GM19397 (cell line): ENCODE data around the gene PRF1.
"Not testable (repeated sequence)": the region's sequence is repeated elsewhere in the genome, so short reads cannot be mapped to it uniquely, and the experiment has no call there.

Experiments used
- ATAC-seq: cut with Tn5 transposase; IDR thresholded peaks from one replicate; pipeline ENCODE4 v1.9.1; 2021; ENCODE audit warnings: mild to moderate bottlenecking, moderate library complexity; ENCODE audit not compliant: unreplicated experiment

Gene PRF1

GRCh38 chr10:70602665-70603448, at the start of gene PRF1:
Gene PRF1 (minus strand): TSS chr10:70602741. CDS start chr10:70600902, 1,839 bp downstream.
- ATAC-seq = no peak

DNA sequence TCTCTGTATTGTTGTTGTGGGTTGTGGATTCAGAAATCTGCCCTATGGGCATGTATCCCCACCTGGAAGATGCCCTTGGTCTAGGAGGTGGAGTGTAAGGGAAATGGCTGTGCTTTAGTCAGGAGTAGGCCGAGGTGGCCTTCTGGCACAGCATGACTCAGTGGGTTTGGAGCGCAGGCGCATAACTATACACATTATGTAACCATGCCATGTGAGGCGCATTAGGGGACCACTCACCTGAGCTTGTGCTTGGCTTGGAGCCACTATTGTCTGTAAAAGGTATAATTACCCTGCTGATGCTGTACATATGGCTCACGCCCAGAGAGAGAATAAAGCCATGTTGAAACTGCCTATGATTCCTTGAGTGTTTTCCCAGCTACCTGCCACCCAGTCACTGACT, 49.1 kb upstream of the PRF1 start:
- ATAC-seq = no peak

DNA sequence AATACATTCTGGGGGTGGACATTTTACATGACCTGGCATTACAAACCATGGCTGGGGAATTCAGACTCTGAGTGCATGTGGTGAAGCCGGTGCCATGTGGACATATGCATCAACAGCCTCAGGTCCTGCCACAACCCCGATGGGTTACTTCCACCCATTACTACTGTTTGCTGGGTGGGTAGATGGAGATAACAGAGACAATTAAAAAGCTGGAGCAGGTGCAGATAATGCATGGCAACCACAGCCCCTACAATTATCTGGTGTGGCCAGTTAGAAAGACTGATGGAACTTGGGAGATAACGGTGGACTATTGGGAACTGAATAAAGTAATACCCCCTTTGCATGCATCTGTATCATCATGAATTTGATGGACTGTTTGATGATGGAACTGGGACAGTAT, 48.2 kb upstream of the PRF1 start:
- no peak for ATAC-seq

- no peak for ATAC-seq
Observed at GRCh38 chr10:70650104-70650503, 47.6 kb upstream of the PRF1 start.

GRCh38 chr10:70649526-70649925, 47.0 kb upstream of the PRF1 start:
- no peak for ATAC-seq

GRCh38 chr10:70648427-70648826, 45.9 kb upstream of the PRF1 start:
- no peak for ATAC-seq

DNA sequence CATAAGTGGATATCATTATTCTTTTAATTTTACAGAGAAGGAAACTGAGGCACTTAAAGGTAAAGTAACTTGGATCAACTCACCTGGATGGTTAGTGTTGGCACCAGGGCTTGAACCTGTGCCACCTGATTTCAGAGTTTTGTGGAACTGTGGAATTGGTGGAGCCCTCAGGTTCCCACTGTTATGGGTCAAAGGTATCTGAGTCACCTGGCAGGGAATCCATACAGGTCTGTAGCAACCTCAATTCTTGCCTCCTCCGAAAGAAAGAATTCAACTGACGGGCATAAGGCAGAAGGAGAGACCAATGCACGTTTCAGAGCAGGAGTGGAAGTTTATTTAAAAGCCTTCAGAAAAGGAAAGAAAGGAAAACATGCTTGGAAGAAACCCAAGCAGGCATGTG, 44.5 kb upstream of the PRF1 start:
- ATAC-seq = no peak

DNA sequence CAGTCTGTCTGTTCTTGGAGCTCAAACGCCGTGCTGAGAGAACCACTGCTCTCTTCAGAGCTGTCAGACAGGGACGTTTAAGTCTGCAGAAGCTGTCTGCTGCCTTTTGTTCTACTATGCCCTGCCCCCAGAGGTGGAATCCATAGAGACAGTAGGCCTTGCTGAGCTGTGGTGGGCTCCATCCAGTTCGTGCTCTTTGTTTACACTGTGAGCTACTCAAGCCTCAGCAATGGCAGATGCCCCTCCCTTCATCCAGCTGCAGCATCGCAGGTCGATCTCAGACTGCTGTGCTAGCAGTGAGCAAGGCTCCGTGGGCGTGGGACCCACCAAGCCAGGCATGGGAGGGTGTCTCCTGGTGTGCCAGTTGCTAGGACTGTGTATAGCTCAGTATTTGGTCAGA, 42.4 kb upstream of the PRF1 start:
- not testable (repeated sequence) for ATAC-seq

DNA sequence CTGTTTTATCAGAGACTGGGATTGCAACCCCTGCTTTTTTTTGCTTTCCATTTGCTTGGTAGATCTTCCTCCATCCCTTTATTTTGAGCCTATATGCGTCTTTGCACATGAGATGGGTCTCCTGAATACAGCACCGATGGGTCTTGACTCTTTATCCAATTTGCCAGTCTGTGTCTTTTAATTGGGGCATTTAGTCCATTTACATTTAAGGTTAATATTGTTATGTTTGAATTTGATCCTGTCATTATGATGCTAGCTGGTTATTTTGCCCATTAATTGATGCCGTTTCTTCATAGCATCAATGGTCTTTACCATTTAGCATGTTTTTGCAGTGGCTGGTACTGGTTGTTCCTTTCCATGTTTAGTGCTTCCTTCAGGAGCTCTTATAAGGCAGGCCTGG, 40.7 kb upstream of the PRF1 start:
- ATAC-seq = not testable (repeated sequence)

DNA sequence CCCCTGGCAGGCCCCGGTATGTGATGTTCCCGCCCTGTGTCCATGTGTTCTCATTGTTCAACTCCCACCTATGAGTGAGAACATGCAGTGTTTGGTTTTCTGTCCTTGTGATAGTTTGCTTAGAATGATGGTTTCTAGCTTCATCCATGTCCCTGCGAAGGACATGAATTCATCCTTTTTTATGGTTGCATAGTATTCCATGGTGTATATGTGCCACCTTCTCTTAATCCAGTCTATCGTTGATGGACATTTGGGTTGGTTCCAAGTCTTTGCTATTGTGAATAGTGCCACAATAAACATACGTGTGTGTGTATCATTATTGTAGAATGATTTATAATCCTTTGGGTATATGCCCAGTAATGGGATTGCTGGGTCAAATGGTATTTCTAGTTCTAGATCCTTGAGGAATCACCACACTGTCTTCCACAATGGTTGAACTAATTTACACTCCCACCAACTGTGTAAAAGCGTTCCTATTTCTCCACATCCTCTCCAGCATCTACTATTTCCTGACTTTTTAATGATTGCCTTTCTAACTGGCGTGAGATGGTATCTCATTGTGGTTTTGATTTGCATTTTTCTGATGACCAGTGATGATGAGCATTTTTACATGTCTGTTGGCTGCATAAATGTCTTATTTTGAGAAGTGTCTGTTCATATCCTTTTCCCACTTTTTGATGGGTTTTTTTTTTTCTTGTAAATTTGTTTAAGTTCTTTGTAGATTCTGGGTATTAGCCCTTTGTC, 37.3 kb upstream of the PRF1 start:
- not testable (repeated sequence) for ATAC-seq

GRCh38 chr10:70634515-70634914, 32.0 kb upstream of the PRF1 start:
- ATAC-seq = not testable (repeated sequence)

DNA sequence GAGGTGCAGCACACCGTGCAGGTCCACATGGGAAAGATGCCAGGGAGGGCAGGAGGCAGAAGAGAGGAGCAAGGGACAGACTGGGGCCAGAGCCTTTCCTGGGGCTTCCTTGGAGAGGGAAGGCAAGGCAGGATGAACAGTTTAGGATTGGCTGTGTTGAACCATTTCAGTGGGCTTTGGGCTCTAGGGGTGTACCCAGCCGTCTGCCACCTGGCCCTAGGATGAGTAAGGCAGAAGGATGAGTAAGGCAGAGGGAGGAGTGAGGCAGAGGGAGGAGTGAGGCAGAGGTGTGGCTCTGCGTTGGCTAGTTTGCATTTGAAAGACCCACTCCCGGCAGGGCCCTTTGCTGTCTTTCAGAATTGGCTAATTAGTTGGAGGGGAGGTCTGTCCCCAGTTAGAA, 31.5 kb upstream of the PRF1 start:
- ATAC-seq = no peak

GRCh38 chr10:70631735-70632134, 29.2 kb upstream of the PRF1 start:
- ATAC-seq = not testable (repeated sequence)

GRCh38 chr10:70629338-70629737, 26.8 kb upstream of the PRF1 start:
- no peak for ATAC-seq

GRCh38 chr10:70626056-70626455, 23.5 kb upstream of the PRF1 start:
- ATAC-seq = no peak

GRCh38 chr10:70622981-70623844, 20.7 kb upstream of the PRF1 start:
- ATAC-seq = no peak

- ATAC-seq = no peak
Observed at GRCh38 chr10:70622541-70622940, 20.0 kb upstream of the PRF1 start.

GRCh38 chr10:70621503-70622078, 19.1 kb upstream of the PRF1 start:
- ATAC-seq = no peak

- ATAC-seq = no peak
Observed at GRCh38 chr10:70620020-70620289, 17.4 kb upstream of the PRF1 start.

DNA sequence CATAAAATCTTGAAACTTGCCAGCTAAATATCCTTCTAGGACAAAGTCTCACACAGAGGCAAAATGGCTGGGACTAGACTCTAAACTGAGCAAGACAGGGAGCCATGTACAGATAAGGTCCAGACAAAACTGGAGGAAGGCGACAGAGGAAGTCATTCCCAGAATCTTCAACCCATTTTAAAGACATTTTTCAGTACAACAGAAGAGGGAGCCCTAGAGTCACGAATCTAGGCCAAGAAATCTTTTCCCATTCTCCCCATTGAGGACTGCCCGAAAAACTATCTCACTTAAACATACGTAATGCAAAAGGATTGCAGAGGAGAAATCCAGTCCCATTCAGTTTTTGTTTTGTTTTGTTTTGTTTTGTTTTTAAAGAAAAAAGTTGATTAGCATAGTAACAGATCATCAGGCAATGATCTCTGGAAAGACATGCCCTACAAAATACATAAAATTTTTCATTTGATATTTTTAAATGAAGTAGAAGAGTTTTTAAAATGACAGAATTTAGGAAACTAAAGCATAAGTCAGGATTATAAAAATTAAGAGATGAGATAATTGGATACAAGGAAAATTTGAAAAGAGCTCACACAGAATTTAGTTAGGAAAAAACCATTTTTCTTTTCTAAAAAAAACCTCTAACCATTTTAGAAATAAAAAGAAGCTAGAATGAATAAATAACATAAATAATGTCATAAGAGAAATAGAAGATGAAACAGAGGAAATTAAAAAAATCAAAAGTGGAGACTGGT, 16.9 kb upstream of the PRF1 start:
- ATAC-seq = no peak

DNA sequence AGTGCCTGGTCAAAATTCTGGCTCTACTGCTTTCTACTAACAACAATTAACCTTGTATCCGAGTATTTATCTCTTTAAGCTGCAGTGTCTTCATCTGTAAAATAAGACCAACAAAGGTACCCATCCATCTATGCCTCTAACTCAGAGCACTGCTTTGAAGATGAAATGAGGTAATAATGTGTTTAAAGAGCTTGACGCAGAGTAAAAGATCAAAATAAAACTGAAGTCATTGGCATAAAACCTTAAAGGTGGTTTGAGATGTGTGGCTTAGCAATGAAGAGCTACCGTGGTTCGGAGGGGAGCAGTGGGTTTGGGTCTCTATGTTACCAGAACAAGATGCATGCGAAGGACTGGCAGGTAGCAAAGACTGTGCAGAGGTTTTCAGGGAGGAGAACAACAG, 16.1 kb upstream of the PRF1 start:
- no peak for ATAC-seq
